DOHH2 (cell line): ENCODE measurements around the gene NLGN4X.

ENCODE experiments used
- H3F3A ChIP-seq: fragments of 200-600 bp; sonication (generic), shearing (Covaris generic); 2 replicates; pipeline ENCODE4 v1.6.0; 2016; ENCODE audit warnings: antibody characterized with exemption, mild to moderate bottlenecking; ENCODE audit not compliant: control insufficient read depth, insufficient read depth
- H3K27ac ChIP-seq: fragments of 200-600 bp; sonication (generic); 2 replicates; pipeline ENCODE4 v1.5.1; 2014; ENCODE audit warnings: low read depth, mild to moderate bottlenecking, low read length, moderate library complexity
- H3K27me3 ChIP-seq: fragments of 200-600 bp; sonication (generic); 2 replicates; pipeline ENCODE4 v1.6.1; 2014; ENCODE audit warnings: mild to moderate bottlenecking, low read length, mixed read lengths; ENCODE audit not compliant: control insufficient read depth
- H3K36me3 ChIP-seq: fragments of 200-600 bp; sonication (generic); 2 replicates; pipeline ENCODE4 v1.6.1; 2014; ENCODE audit warnings: mild to moderate bottlenecking, low read length, moderate library complexity, mixed read lengths; ENCODE audit not compliant: control insufficient read depth
- H3K4me1 ChIP-seq: fragments of 200-600 bp; sonication (generic); 2 replicates; pipeline ENCODE4 v1.6.1; 2014; ENCODE audit warnings: mild to moderate bottlenecking, low read length, mixed read lengths; ENCODE audit not compliant: control insufficient read depth
- H3K4me2 ChIP-seq: fragments of 200-600 bp; sonication (generic); 2 replicates; pipeline ENCODE4 v1.6.0; 2014; ENCODE audit warnings: mild to moderate bottlenecking, low read length, moderate library complexity
- H3K4me3 ChIP-seq: fragments of 200-600 bp; sonication (generic); 2 replicates; pipeline ENCODE4 v1.5.1; 2014; ENCODE audit warnings: mild to moderate bottlenecking, low read length, mixed read lengths
- H3K79me2 ChIP-seq: fragments of 200-600 bp; sonication (generic); 2 replicates; pipeline ENCODE4 v1.6.1; 2014; ENCODE audit warnings: mild to moderate bottlenecking, low read length, mixed read lengths; ENCODE audit not compliant: control insufficient read depth
- H3K9me2 ChIP-seq: fragments of 200-600 bp; sonication (generic); replicated peaks from 2 replicates; pipeline ENCODE4 v1.6.1; 2014; ENCODE audit warnings: mild to moderate bottlenecking, low read length, mixed read lengths; ENCODE audit not compliant: control insufficient read depth
- H3K9me3 ChIP-seq: fragments of 200-600 bp; sonication (generic); 2 replicates; pipeline ENCODE4 v1.6.1; 2014; ENCODE audit warnings: antibody characterized with exemption, low read length, mixed read lengths; ENCODE audit not compliant: control insufficient read depth, insufficient read depth
- H4K20me1 ChIP-seq: fragments of 200-600 bp; sonication (generic); 2 replicates; pipeline ENCODE4 v1.6.0; 2014; ENCODE audit warnings: low read depth, mild to moderate bottlenecking, antibody characterized with exemption, low read length, moderate library complexity; ENCODE audit not compliant: control insufficient read depth, insufficient read depth
- CTCF ChIP-seq: fragments of 200-600 bp; sonication (generic); IDR thresholded peaks from one replicate; pipeline ENCODE4 v1.5.1; 2014; ENCODE audit warnings: antibody characterized with exemption, mild to moderate bottlenecking, low read depth, low read length; ENCODE audit not compliant: poor library complexity, severe bottlenecking
- EZH2phosphoT487 ChIP-seq: fragments of 200-600 bp; sonication (generic); IDR thresholded peaks from 2 replicates; pipeline ENCODE4 v1.6.1; 2017; ENCODE audit warnings: borderline replicate concordance, mild to moderate bottlenecking, antibody characterized with exemption, low read length, moderate library complexity, mixed read lengths

NLGN4X gene

GRCh38 chrX:5870238-5870637 is 358.4 kb downstream of the NLGN4X start:
- no peak overlapping the region for H3K4me2 ChIP-seq
- no peaks in the 10 kb centered on the region for H3K9me3 ChIP-seq
- no peaks in the 10 kb centered on the region for H3F3A ChIP-seq
- H3K4me3 ChIP-seq = no peak overlapping the region
- no peak for TF ChIP-seq CTCF
- no peak for TF ChIP-seq EZH2phosphoT487
- H4K20me1 ChIP-seq = no peaks in the 10 kb centered on the region
- no peaks in the 10 kb centered on the region for H3K9me2 ChIP-seq
- no peaks in the 10 kb centered on the region for H3K79me2 ChIP-seq
- no peaks in the 10 kb centered on the region for H3K27me3 ChIP-seq
- no peaks in the 10 kb centered on the region for H3K36me3 ChIP-seq
- no peak overlapping the region for H3K27ac ChIP-seq
- no peaks in the 10 kb centered on the region for H3K4me1 ChIP-seq

- TF ChIP-seq CTCF (no peak), EZH2phosphoT487 (no peak)
- Histone ChIP-seq H3K4me2 (no peak overlapping the region), H3F3A (no peaks in the 10 kb centered on the region)
These were observed 358.9 kb downstream of the NLGN4X start for GRCh38 chrX:5869786-5870185.

GRCh38 chrX:5867778-5868177 is 360.9 kb downstream of the NLGN4X start:
- no peaks in the 10 kb centered on the region for H3K4me1 ChIP-seq
- H3K9me2 ChIP-seq = no peaks in the 10 kb centered on the region
- H3K9me3 ChIP-seq = no peaks in the 10 kb centered on the region
- H3K4me2 ChIP-seq = no peak overlapping the region
- TF ChIP-seq CTCF (no peak), EZH2phosphoT487 (no peak)
- no peak overlapping the region for H3K4me3 ChIP-seq
- no peaks in the 10 kb centered on the region for H3F3A ChIP-seq
- no peaks in the 10 kb centered on the region for H3K36me3 ChIP-seq
- no peaks in the 10 kb centered on the region for H3K27me3 ChIP-seq
- H4K20me1 ChIP-seq = no peaks in the 10 kb centered on the region
- no peaks in the 10 kb centered on the region for H3K79me2 ChIP-seq
- H3K27ac ChIP-seq = no peak overlapping the region

More at GRCh38 chrX:5869786-5870185, 358.9 kb downstream of the NLGN4X start:
- no peaks in the 10 kb centered on the region for H3K4me1 ChIP-seq
- no peaks in the 10 kb centered on the region for H4K20me1 ChIP-seq
- H3K4me3 ChIP-seq = no peak overlapping the region
- no peaks in the 10 kb centered on the region for H3K9me3 ChIP-seq
- H3K27ac ChIP-seq = no peak overlapping the region
- no peaks in the 10 kb centered on the region for H3K9me2 ChIP-seq
- H3K27me3 ChIP-seq = no peaks in the 10 kb centered on the region
- H3K36me3 ChIP-seq = no peaks in the 10 kb centered on the region
- H3K79me2 ChIP-seq = no peaks in the 10 kb centered on the region

- Histone ChIP-seq H3K36me3 (no peaks in the 10 kb centered on the region), H3F3A (no peaks in the 10 kb centered on the region), H4K20me1 (no peaks in the 10 kb centered on the region), H3K9me2 (no peaks in the 10 kb centered on the region), H3K79me2 (no peaks in the 10 kb centered on the region), H3K4me1 (no peaks in the 10 kb centered on the region), H3K4me2 (no peak overlapping the region), H3K27ac (no peak overlapping the region), H3K9me3 (no peaks in the 10 kb centered on the region), H3K4me3 (no peak overlapping the region), H3K27me3 (no peaks in the 10 kb centered on the region)
- no peak for TF ChIP-seq CTCF
- TF ChIP-seq EZH2phosphoT487 = no peak
These were observed 371.4 kb downstream of the NLGN4X start for GRCh38 chrX:5857232-5857631.
